Mesothelial cell of epicardium (in vitro differentiated cells): ENCODE measurements around the gene HNRNPAB. TPM values are rescaled to one million over a fixed set of nuclear protein-coding genes. Genes with fewer than 3 reads are reported as not detected.
"Not testable (repeated sequence)": the region's sequence is repeated elsewhere in the genome, so short reads cannot be mapped to it uniquely, and the experiment has no call there.

Experiments
- DNase-seq, 2 experiments: peaks; one replicate each; pipeline ENCODE4 v3.0.0; 2021; ENCODE audit warnings: low spot score in 2 of 2; ENCODE audit not compliant: unreplicated experiment in 2 of 2
- H3K27ac Mint-ChIP-seq: 2 replicates; pipeline ENCODE4 v1.8.0; 2021; ENCODE audit warnings: mixed read lengths
- H3K27me3 Mint-ChIP-seq: 2 replicates; pipeline ENCODE4 v1.8.0; 2021; ENCODE audit warnings: low read depth, mixed read lengths
- H3K36me3 Mint-ChIP-seq: 2 replicates; pipeline ENCODE4 v1.8.0; 2021; ENCODE audit warnings: mixed read lengths
- H3K4me1 Mint-ChIP-seq: 2 replicates; pipeline ENCODE4 v1.8.0; 2021; ENCODE audit warnings: mixed read lengths
- H3K4me3 Mint-ChIP-seq: 2 replicates; pipeline ENCODE4 v1.8.0; 2021; ENCODE audit warnings: mild to moderate bottlenecking, moderate library complexity, mixed read lengths
- H3K9me3 Mint-ChIP-seq: 2 replicates; pipeline ENCODE4 v1.8.0; 2021; ENCODE audit warnings: mixed read lengths
- total RNA-seq: library from RNA; stranded (reverse); gene quantifications from 3 replicates; pipeline ENCODE4 v1.2.1, GENCODE V29; 2021
- TF ChIP-seq, protein P1 (sequence below): fragments of 200-600 bp; sonication (generic); IDR thresholded peaks from one replicate; pipeline ENCODE4 v1.5.0; 2021; ENCODE audit warnings: antibody characterized with exemption; ENCODE audit not compliant: unreplicated experiment

The HNRNPAB gene
- total RNA-seq, 1 donor from 2014 or later: 204 TPM

GRCh38 chr5:178196281-178196812 lies 8.0 kb upstream of the HNRNPAB start:
- peaks cover 8% of the 10 kb centered on the region for H3K4me1 Mint-ChIP-seq
- H3K27ac Mint-ChIP-seq: no peak overlapping the region
- TF ChIP-seq, protein P1, sequence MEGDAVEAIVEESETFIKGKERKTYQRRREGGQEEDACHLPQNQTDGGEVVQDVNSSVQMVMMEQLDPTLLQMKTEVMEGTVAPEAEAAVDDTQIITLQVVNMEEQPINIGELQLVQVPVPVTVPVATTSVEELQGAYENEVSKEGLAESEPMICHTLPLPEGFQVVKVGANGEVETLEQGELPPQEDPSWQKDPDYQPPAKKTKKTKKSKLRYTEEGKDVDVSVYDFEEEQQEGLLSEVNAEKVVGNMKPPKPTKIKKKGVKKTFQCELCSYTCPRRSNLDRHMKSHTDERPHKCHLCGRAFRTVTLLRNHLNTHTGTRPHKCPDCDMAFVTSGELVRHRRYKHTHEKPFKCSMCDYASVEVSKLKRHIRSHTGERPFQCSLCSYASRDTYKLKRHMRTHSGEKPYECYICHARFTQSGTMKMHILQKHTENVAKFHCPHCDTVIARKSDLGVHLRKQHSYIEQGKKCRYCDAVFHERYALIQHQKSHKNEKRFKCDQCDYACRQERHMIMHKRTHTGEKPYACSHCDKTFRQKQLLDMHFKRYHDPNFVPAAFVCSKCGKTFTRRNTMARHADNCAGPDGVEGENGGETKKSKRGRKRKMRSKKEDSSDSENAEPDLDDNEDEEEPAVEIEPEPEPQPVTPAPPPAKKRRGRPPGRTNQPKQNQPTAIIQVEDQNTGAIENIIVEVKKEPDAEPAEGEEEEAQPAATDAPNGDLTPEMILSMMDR: no peak
- no peak overlapping the region for H3K4me3 Mint-ChIP-seq
- H3K9me3 Mint-ChIP-seq: peaks cover 7% of the 10 kb centered on the region
- H3K36me3 Mint-ChIP-seq: peaks cover 2% of the 10 kb centered on the region
- no peak for DNase-seq
- H3K27me3 Mint-ChIP-seq: peaks cover 14% of the 10 kb centered on the region

DNA sequence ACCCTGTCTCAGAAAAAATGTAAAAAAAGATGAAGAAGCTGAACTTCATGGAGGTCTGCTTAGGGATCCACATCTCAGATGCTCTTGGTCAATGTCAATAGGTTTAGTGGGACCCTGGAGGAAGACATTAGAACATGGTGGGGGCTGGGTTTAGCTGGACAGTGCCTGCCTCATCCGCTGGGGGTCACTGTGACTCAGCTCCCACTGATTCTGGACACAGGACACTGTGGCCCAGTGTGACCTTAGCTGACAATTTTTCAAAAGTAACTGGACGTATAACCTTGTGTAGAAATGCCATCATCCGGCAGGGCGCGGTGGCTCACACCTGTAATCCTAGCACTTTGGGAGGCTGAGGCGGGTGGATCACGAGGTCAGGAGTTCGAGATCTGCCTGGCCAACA lies 7.3 kb upstream of the HNRNPAB start:
- Mint-ChIP-seq H3K27me3 (peaks cover 14% of the 10 kb centered on the region), H3K36me3 (peaks cover 2% of the 10 kb centered on the region), H3K27ac (no peak overlapping the region), H3K9me3 (peaks cover 7% of the 10 kb centered on the region), H3K4me1 (peaks cover 10% of the 10 kb centered on the region), H3K4me3 (no peak overlapping the region)
- no peak for DNase-seq
- TF ChIP-seq, protein P1: no peak

- Mint-ChIP-seq H3K4me1 (peaks cover 13% of the 10 kb centered on the region), H3K27me3 (peaks cover 14% of the 10 kb centered on the region)
- H3K9me3 Mint-ChIP-seq, H3K4me3 Mint-ChIP-seq, H3K27ac Mint-ChIP-seq, H3K36me3 Mint-ChIP-seq, DNase-seq: not testable (repeated sequence)
Observed at GRCh38 chr5:178198151-178198550, 6.2 kb upstream of the HNRNPAB start.

DNA sequence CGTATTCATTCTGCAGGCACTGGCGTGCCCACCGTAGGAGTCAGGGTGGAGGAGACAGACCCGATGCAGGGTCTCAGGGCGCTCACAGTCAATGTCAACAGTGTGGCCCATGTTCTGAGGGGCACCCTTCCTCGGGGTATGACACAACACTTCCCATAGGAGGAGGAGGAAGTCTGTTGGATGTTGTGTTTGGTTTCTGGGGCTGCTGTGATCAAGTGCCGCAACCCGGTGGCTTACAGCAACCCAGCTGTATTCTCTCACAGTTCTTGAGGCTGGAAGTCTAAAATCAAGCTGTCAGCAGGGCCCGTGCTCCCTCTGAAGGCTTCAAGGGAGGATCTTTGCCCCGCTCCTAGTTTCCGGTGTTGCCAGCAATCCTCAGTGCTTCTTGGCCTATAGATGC lies 5.6 kb upstream of the HNRNPAB start:
- Mint-ChIP-seq H3K4me3 (no peak overlapping the region), H3K9me3 (no peaks in the 10 kb centered on the region), H3K27me3 (peaks cover 11% of the 10 kb centered on the region), H3K36me3 (no peaks in the 10 kb centered on the region), H3K27ac (no peak overlapping the region), H3K4me1 (peaks cover 13% of the 10 kb centered on the region)
- DNase-seq: no peak
- TF ChIP-seq, protein P1: no peak

- peak overlapping the region; percentile 26 for H3K27ac Mint-ChIP-seq
- H3K4me3 Mint-ChIP-seq: no peak overlapping the region
- H3K4me1 Mint-ChIP-seq: peaks cover 15% of the 10 kb centered on the region
- no peak for DNase-seq
- peaks cover 6% of the 10 kb centered on the region for H3K27me3 Mint-ChIP-seq
- no peaks in the 10 kb centered on the region for H3K9me3 Mint-ChIP-seq
- TF ChIP-seq, protein P1: no peak
- peaks cover 2% of the 10 kb centered on the region for H3K36me3 Mint-ChIP-seq
Observed at GRCh38 chr5:178199581-178200434, 4.5 kb upstream of the HNRNPAB start.

DNA sequence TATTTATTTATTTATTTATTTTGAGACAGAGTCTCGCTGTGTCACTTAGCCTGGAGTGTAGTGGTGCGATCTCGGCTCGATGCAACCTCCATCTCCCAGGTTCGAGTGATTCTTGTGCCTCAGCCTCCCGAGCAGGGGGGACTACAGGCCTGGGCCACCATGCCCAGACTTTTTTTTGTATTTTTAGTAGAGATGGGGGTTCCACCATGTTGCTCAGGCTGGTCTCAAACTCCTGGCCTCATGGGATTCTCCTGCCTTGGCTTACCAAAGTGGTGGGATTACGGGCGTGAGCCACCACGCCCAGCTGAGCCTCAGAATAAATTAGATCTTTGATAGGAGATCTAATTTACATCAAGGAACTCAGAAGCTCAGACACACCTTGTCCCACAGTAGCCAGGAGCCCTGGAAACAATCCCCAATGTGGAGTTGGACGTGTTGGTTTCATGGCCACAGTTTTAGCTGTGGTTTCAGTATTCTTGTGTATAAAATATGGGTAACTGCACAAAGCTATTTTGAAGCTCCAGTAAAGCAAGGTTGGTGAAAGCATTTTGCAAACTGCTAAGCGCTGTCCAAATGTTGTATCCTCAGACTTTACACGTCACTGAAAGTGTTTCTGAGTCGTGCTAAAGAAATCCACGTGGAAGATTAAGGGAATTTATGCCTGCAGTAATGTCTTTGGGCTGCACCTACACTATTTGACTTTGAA lies 3.0 kb upstream of the HNRNPAB start:
- no peak for DNase-seq
- Mint-ChIP-seq H3K27me3 (peaks cover 3% of the 10 kb centered on the region), H3K4me1 (peaks cover 24% of the 10 kb centered on the region), H3K27ac (no peak overlapping the region), H3K36me3 (peaks cover 10% of the 10 kb centered on the region), H3K9me3 (no peaks in the 10 kb centered on the region), H3K4me3 (no peak overlapping the region)
- TF ChIP-seq, protein P1: no peak
